DND-41 (cell line): ENCODE results near the gene SPNS2.

Source experiments
- ATAC-seq: fragments of 200-7000 bp; cut with Tn5 transposase; 3 replicates; pipeline ENCODE4 v1.9.1; 2021; ENCODE audit warnings: low read depth; ENCODE audit not compliant: insufficient read depth
- DNase-seq: peaks from one replicate; pipeline ENCODE4 v3.0.0-alpha.2; 2020
- H2AFZ ChIP-seq: 2 replicates; pipeline ENCODE4 v1.6.0; 2012; ENCODE audit warnings: low read depth, low read length
- H3K27ac ChIP-seq: 2 replicates; pipeline ENCODE4 v1.5.1; 2012; ENCODE audit warnings: low read length, inconsistent platforms
- H3K27me3 ChIP-seq: fragments of 200-600 bp; sonication (generic); 2 replicates; pipeline ENCODE4 v1.6.0; 2012; ENCODE audit warnings: low read length, mild to moderate bottlenecking, inconsistent platforms; ENCODE audit not compliant: insufficient read depth, poor library complexity
- H3K36me3 ChIP-seq: 2 replicates; pipeline ENCODE4 v1.5.1; 2012; ENCODE audit warnings: low read length, inconsistent platforms; ENCODE audit not compliant: insufficient read depth
- H3K4me1 ChIP-seq: 2 replicates; pipeline ENCODE4 v1.5.1; 2012; ENCODE audit warnings: mild to moderate bottlenecking, low read length; ENCODE audit not compliant: insufficient read depth
- H3K4me2 ChIP-seq: 2 replicates; pipeline ENCODE4 v1.6.0; 2012; ENCODE audit warnings: mild to moderate bottlenecking, moderate library complexity, low read length, inconsistent platforms; ENCODE audit not compliant: insufficient read depth
- H3K4me3 ChIP-seq, 2 experiments: fragments of 200-600 bp in 1 of 2; shearing (Covaris generic) in 1 of 2; 2 replicates each; pipeline ENCODE4 v1.5.1; 2012 to 2016; ENCODE audit warnings: inconsistent platforms in 2 of 2, low read length in 2 of 2, mild to moderate bottlenecking in 2 of 2, low read depth in 1 of 2, moderate library complexity in 1 of 2
- H3K79me2 ChIP-seq: 2 replicates; pipeline ENCODE4 v1.6.0; 2012; ENCODE audit warnings: low read length, inconsistent platforms; ENCODE audit not compliant: insufficient read depth
- H3K9ac ChIP-seq: 2 replicates; pipeline ENCODE4 v1.6.0; 2012; ENCODE audit warnings: low read depth, mild to moderate bottlenecking, inconsistent platforms, low read length, moderate library complexity
- H3K9me3 ChIP-seq: 2 replicates; pipeline ENCODE4 v1.5.1; 2012; ENCODE audit warnings: low read length, moderate library complexity, mild to moderate bottlenecking, inconsistent platforms; ENCODE audit not compliant: insufficient read depth, severe bottlenecking
- H4K20me1 ChIP-seq: 2 replicates; pipeline ENCODE4 v1.6.0; 2012; ENCODE audit warnings: low read length; ENCODE audit not compliant: insufficient read depth
- EZH2 ChIP-seq: IDR thresholded peaks from 3 replicates; pipeline ENCODE4 v1.6.1; 2012; ENCODE audit warnings: borderline replicate concordance, low read depth, mild to moderate bottlenecking, moderate library complexity, low read length, inconsistent platforms; ENCODE audit not compliant: severe bottlenecking
- TF ChIP-seq, protein P1 (sequence below): IDR thresholded peaks from 2 replicates; pipeline ENCODE4 v1.5.1; 2012; ENCODE audit warnings: borderline replicate concordance, low read length, moderate library complexity, mild to moderate bottlenecking; ENCODE audit not compliant: poor library complexity, severe bottlenecking; ENCODE audit errors: extremely low read depth

SPNS2 gene

DNA sequence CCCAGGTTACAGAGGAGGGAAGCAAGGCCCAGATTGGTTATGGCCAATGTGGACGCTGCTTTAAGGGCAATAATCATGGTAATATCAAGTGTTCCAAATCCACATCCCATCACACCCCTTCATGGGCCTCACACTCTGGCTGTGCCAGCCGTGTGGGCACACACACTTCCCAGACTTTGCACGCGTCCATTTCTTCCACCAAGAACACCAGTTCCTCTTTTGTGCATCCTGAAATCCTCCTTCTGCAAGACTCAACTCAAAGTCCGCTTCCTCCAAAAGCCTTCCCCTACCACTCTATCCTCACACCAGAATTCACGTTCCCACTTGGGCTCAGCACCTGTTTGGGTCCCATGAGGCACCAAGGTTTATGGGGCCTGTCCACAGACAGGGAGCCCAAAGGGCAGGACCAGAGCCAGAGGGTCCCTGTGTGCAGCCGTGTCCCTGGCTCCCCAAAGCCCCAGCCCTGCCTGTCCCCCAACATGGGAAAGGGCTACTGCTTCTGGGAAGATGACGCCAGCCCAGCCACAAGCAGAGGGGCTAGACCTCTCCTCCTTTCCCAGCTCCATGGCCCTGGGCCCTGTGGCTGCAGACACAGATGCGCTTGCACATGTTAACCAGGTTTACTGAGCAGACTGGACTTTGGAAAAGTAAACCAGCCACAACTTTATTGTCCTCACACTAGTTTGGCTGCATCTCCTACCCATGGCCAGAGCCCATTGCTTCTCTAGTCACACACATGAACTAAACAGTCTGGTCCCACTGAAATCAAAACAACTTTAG lies 44.7 kb upstream of the SPNS2 start:
- no peak overlapping the region for H3K27ac ChIP-seq

DNA sequence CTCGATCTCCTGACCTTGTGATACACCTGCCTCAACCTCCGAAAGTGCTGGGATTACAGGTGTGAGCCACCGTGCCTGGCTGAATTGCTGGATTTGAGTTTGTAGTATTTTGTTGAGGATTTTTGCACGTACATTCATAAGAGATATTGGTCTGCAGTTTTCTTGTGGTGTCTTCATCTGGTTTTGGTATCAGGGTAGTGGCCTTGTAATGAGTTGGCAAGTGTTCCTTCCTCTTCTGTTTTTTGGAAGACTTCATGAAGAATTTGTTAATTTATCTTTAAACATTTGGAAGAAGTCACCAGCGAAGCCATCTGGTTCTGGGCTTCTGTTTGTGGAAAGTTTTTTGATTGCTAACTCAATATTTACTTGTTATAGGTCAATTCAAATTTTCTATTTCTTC lies 38.0 kb upstream of the SPNS2 start:
- no peak overlapping the region for H3K9ac ChIP-seq

More for the DNA sequence above, 44.7 kb upstream of the SPNS2 start:
- no peak for ATAC-seq
- Histone ChIP-seq H3K9me3 (peaks cover under 1% of the 10 kb centered on the region), H4K20me1 (peaks cover 7% of the 10 kb centered on the region; the same call in 1 of the 2 replicates), H3K4me1 (no peaks in the 10 kb centered on the region), H3K79me2 (no peaks in the 10 kb centered on the region), H3K4me3 (no peak overlapping the region), H3K9ac (no peak overlapping the region), H2AFZ (no peak overlapping the region), H3K27me3 (no peaks in the 10 kb centered on the region), H3K36me3 (peaks cover 37% of the 10 kb centered on the region), H3K4me2 (no peak overlapping the region)
- no peak for DNase-seq
- TF ChIP-seq EZH2 = no peak
- TF ChIP-seq, protein P1, sequence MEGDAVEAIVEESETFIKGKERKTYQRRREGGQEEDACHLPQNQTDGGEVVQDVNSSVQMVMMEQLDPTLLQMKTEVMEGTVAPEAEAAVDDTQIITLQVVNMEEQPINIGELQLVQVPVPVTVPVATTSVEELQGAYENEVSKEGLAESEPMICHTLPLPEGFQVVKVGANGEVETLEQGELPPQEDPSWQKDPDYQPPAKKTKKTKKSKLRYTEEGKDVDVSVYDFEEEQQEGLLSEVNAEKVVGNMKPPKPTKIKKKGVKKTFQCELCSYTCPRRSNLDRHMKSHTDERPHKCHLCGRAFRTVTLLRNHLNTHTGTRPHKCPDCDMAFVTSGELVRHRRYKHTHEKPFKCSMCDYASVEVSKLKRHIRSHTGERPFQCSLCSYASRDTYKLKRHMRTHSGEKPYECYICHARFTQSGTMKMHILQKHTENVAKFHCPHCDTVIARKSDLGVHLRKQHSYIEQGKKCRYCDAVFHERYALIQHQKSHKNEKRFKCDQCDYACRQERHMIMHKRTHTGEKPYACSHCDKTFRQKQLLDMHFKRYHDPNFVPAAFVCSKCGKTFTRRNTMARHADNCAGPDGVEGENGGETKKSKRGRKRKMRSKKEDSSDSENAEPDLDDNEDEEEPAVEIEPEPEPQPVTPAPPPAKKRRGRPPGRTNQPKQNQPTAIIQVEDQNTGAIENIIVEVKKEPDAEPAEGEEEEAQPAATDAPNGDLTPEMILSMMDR = no peak

DNA sequence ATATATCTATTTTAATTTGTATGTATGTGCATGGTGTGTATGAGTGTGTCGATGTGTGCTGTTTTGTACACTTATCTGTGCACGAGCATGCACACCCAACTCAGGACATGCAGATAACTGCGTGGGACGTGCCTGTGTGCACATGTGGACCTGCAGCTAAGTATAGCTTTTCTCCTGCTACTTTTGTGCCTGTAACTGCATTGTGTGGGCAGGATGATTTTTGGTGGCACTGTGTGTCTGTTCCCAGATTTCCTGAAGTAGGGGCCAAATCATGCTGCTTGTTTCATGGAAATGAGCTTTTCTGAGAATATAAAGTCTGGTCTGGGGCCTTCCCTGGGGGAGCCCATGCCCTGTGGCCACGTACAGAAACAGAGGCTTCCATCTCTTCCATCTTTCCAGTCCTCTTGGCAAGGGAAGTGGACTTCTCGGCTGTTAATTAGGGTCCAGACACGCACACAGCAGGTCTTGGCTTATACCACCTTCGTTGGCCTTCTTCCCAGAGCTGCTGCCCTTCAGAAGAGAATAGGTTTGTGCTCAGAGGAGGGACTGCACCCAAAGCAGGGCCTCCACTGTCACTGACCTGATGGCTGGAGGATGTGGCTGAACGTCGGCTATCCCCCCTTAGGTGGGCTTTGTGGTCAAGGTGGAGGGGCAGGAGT lies 34.7 kb upstream of the SPNS2 start:
- no peak overlapping the region for H2AFZ ChIP-seq
- no peaks in the 10 kb centered on the region for H3K4me1 ChIP-seq
- H3K4me3 ChIP-seq = no peak overlapping the region
- no peak overlapping the region for H3K9ac ChIP-seq
- H3K9me3 ChIP-seq = peaks cover 2% of the 10 kb centered on the region
- H3K27me3 ChIP-seq = no peaks in the 10 kb centered on the region
- no peaks in the 10 kb centered on the region for H3K79me2 ChIP-seq
- H3K4me2 ChIP-seq = no peak overlapping the region
- no peaks in the 10 kb centered on the region for H4K20me1 ChIP-seq
- H3K27ac ChIP-seq = no peak overlapping the region
- DNase-seq = no peak
- peaks cover 23% of the 10 kb centered on the region for H3K36me3 ChIP-seq
- ATAC-seq = no peak
- TF ChIP-seq, protein P1 = no peak
- no peak for TF ChIP-seq EZH2

More for the DNA sequence above, 38.0 kb upstream of the SPNS2 start:
- no peaks in the 10 kb centered on the region for H3K27me3 ChIP-seq
- no peak for DNase-seq
- peaks cover 2% of the 10 kb centered on the region for H3K9me3 ChIP-seq
- H2AFZ ChIP-seq = no peak overlapping the region
- no peaks in the 10 kb centered on the region for H3K79me2 ChIP-seq
- TF ChIP-seq, protein P1 = no peak
- no peak for TF ChIP-seq EZH2
- H4K20me1 ChIP-seq = no peaks in the 10 kb centered on the region
- H3K4me1 ChIP-seq = no peaks in the 10 kb centered on the region
- no peak overlapping the region for H3K27ac ChIP-seq
- peaks cover 26% of the 10 kb centered on the region for H3K36me3 ChIP-seq
- ATAC-seq = no peak
- H3K4me2 ChIP-seq = no peak overlapping the region
- no peak overlapping the region for H3K4me3 ChIP-seq
